ENCODE data around the gene BRCA1.

Gene BRCA1

DNA sequence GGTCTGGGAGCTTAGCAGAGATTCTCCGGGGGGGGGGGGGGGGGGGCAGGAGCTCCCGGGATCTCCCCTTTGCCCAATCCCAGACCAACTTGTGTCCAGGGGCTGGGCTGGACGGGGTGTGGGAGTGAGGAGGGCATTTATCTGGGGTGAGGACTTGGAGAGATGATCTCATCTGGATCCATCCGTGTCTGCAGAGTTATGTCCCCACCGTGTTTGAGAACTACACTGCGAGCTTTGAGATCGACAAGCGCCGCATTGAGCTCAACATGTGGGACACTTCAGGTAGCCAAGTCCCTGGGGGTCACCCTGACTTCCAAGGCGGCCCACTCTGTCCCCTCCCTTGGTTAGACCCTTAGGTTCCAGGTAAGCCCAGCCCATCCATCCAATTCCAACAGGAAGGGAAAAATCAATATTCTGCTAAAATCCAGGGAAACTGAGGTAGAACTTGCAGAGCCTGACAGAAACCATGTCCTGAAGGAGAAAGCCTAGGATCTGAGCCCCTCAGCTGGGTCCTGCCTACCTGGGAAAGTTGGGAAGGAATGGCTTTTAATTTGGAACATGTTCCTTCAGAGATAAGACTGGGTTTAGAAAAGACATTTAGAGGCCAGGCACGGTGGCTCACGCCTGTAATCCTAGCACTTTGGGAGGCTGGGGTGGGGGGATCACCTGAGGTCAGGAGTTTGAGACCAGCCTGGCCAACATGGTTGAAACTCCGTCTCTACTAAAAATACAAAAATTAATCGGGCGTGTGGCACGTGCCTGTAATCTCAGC is 99.2 kb downstream of the BRCA1 start:
- DNase-seq (ENCODE audit: low read depth): no peak
- H3K4me3 ChIP-seq (ENCODE audit: low read depth, low read length): no peak overlapping the region
- TF ChIP-seq, protein P1, sequence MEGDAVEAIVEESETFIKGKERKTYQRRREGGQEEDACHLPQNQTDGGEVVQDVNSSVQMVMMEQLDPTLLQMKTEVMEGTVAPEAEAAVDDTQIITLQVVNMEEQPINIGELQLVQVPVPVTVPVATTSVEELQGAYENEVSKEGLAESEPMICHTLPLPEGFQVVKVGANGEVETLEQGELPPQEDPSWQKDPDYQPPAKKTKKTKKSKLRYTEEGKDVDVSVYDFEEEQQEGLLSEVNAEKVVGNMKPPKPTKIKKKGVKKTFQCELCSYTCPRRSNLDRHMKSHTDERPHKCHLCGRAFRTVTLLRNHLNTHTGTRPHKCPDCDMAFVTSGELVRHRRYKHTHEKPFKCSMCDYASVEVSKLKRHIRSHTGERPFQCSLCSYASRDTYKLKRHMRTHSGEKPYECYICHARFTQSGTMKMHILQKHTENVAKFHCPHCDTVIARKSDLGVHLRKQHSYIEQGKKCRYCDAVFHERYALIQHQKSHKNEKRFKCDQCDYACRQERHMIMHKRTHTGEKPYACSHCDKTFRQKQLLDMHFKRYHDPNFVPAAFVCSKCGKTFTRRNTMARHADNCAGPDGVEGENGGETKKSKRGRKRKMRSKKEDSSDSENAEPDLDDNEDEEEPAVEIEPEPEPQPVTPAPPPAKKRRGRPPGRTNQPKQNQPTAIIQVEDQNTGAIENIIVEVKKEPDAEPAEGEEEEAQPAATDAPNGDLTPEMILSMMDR (IDR thresholded peaks at IDR 0.05; ENCODE audit: low read depth, low read length, missing control alignments): no peak

DNA sequence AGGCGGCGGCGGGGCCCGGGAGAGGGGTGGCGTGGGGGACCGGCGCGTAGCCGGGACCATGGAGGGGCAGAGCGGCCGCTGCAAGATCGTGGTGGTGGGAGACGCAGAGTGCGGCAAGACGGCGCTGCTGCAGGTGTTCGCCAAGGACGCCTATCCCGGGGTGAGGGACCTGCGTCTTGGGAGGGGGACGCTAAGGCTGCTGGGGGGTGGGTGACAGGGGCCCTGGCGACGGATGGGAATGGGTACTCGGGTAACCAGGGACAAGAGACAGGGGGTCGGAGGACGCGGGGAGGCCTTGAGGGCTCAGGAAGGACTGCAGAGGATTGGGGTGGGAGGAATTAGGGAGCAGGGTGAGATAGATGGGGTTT is 99.9 kb downstream of the BRCA1 start:
- DNase-seq (ENCODE audit: low read depth): no peak
- no peak overlapping the region for H3K4me3 ChIP-seq (ENCODE audit: low read depth, low read length)
- TF ChIP-seq, protein P1 (IDR thresholded peaks at IDR 0.05; ENCODE audit: low read depth, low read length, missing control alignments): no peak

- H3K4me3 ChIP-seq (ENCODE audit: low read depth, low read length): peak within 1 kb of the TSS; percentile 58
- peak; percentile 55 for DNase-seq (ENCODE audit: low read depth)
- TF ChIP-seq, protein P1 (IDR thresholded peaks at IDR 0.05; ENCODE audit: low read depth, low read length, missing control alignments): peak; percentile 76
Measured at GRCh38 chr17:43024407-43025289, 100.5 kb downstream of the BRCA1 start, which contains the start of gene RND2. Gene RND2 (plus strand): TSS chr17:43025231. CDS start chr17:43025348, 117 bp downstream.

DNA sequence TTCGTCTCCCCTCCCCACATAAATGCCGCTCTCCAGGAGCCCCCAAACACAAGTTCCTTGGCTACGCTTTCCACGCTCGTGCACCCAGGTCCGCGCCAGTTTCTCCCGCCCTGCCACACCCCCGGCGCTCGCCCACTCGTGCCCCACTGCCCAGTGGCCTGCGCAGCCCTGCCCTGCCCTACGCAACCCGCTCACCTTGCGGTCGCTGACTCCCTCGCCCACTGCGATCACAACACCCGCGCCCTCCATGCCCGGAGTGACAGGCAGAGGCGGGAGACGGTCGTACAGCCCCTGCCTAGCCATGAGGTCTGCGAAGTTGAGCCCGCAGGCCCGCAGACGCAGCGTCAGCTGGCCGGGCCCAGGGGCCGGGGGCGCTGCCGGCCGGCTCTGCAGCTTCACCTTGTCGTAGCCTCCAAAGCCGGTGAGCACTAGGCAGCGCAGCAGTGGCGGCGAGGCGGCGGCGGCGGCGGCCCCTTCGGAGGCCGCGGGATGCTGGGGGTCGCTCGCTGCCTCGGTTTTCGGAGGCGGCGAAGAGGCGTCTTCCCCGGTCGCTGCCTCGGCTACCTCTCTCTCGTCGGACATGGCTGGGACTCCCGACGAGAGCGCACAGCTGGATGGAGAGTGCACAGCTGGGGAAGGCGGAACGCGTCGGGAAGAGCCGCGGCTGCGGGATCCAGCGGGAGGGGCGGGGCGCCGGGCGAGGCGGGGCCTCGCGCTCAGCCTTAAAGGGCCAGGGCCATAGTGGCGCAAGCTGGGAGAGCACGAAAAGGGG is 103.2 kb downstream of the BRCA1 start, which contains the start of gene VAT1:
Gene VAT1, minus strand, starts transcription at position 645 of the 772 bp plus-strand sequence. Its CDS starts 63 bp downstream, at position 582.
- TF ChIP-seq, protein P1 (IDR thresholded peaks at IDR 0.05; ENCODE audit: low read depth, low read length, missing control alignments): no peak
- peak within 1 kb of the TSS; percentile 82 for H3K4me3 ChIP-seq (ENCODE audit: low read depth, low read length)
- DNase-seq (ENCODE audit: low read depth): no peak

GRCh38 chr17:43020789-43021740 is 104.1 kb downstream of the BRCA1 start:
- peak overlapping the region; percentile 82 for H3K4me3 ChIP-seq (ENCODE audit: low read depth, low read length)
- DNase-seq (ENCODE audit: low read depth): no peak
- TF ChIP-seq, protein P1 (IDR thresholded peaks at IDR 0.05; ENCODE audit: low read depth, low read length, missing control alignments): no peak

All from GM12864 (cell line).